H1 (cell line): ENCODE measurements around the gene ALK. TPM values are rescaled to one million over a fixed set of nuclear protein-coding genes. Genes with fewer than 3 reads are reported as not detected.

ENCODE experiments used
- CTCF ChIA-PET: fragments of 300-600 bp; sonication (Branson Sonifier 250); formaldehyde crosslinking; loops from one replicate; lab custom pipeline; 2021; ENCODE audit not compliant: partially characterized antibody; lab: Charles Lee
- POLR2A ChIA-PET: fragments of 300-600 bp; sonication (Branson Sonifier 250); formaldehyde crosslinking; loops from one replicate; lab custom pipeline; 2021; ENCODE audit warnings: inconsistent platforms; ENCODE audit not compliant: partially characterized antibody; lab: Charles Lee
- DNase-seq, 2 experiments: peaks; one replicate each; pipeline versions ENCODE4 v3.0.0 to v3.0.0-alpha.2; 2010 to 2022; ENCODE audit warnings: low spot score in 2 of 2, low read depth in 1 of 2, mixed read lengths in 1 of 2
- FAIRE-seq: peaks from 2 replicates; lab custom pipeline; 2011; peaks lifted over from hg19 to GRCh38; lab: Jason Lieb, UNC
- H2AFZ ChIP-seq: 2 replicates; pipeline ENCODE4 v1.8.1; 2012; ENCODE audit warnings: low read length, inconsistent platforms
- H2AK5ac ChIP-seq: 2 replicates; pipeline ENCODE4 v1.6.1; 2013; ENCODE audit warnings: low read depth, low read length
- H2BK120ac ChIP-seq: replicated peaks from 2 replicates; pipeline ENCODE3; 2013; ENCODE audit warnings: low read depth, low read length, inconsistent platforms
- H2BK12ac ChIP-seq: 2 replicates; pipeline ENCODE4 v1.6.1; 2013; ENCODE audit warnings: low read depth, low read length
- H2BK15ac ChIP-seq: 2 replicates; pipeline ENCODE4 v1.6.1; 2013; ENCODE audit warnings: low read length
- H2BK20ac ChIP-seq: 2 replicates; pipeline ENCODE4 v1.6.1; 2013; ENCODE audit warnings: low read length
- H2BK5ac ChIP-seq: 2 replicates; pipeline ENCODE4 v1.6.1; 2013; ENCODE audit warnings: low read depth, low read length
- H3K14ac ChIP-seq: 2 replicates; pipeline ENCODE4 v1.6.1; 2013; ENCODE audit warnings: inconsistent platforms; ENCODE audit not compliant: insufficient read length
- H3K18ac ChIP-seq: 2 replicates; pipeline ENCODE4 v1.6.1; 2013; ENCODE audit warnings: low read length; ENCODE audit errors: extremely low read depth
- H3K23ac ChIP-seq: 2 replicates; pipeline ENCODE4 v1.6.1; 2013; ENCODE audit warnings: inconsistent platforms; ENCODE audit not compliant: insufficient read length
- H3K23me2 ChIP-seq: 2 replicates; pipeline ENCODE4 v1.6.1; 2013; ENCODE audit warnings: low read depth, low read length
- H3K27ac ChIP-seq: 2 replicates; pipeline ENCODE4 v1.6.1; 2011; ENCODE audit warnings: low read depth, low read length, inconsistent platforms
- H3K27me3 ChIP-seq, 4 experiments: replicated peaks in 1 of 4; 1 replicate in 1 of 4; 2 replicates in 3 of 4; pipeline versions ENCODE4 v1.6.1 to v1.8.1; 2011 to 2013; ENCODE audit warnings: low read length in 3 of 4, mild to moderate bottlenecking in 3 of 4, inconsistent platforms in 2 of 4, mixed read lengths in 2 of 4, moderate library complexity in 1 of 4; ENCODE audit not compliant: control insufficient read depth in 3 of 4, insufficient read depth in 3 of 4; ENCODE audit errors: extremely low read depth in 1 of 4
- H3K36me3 ChIP-seq, 4 experiments: 2 replicates each; pipeline versions ENCODE4 v1.6.1 to v1.8.1; 2011 to 2013; ENCODE audit warnings: mild to moderate bottlenecking in 4 of 4, low read length in 3 of 4, moderate library complexity in 2 of 4, control low read depth in 1 of 4, inconsistent platforms in 1 of 4; ENCODE audit not compliant: insufficient read depth in 4 of 4, control insufficient read depth in 2 of 4
- H3K4ac ChIP-seq: replicated peaks from 2 replicates; pipeline ENCODE3; 2013; ENCODE audit warnings: low read length, low read depth, mixed read lengths, inconsistent platforms; ENCODE audit not compliant: insufficient read length
- H3K4me1 ChIP-seq, 4 experiments: replicated peaks in 1 of 4; 1 replicate in 1 of 4; 2 replicates in 3 of 4; pipeline versions ENCODE4 v1.6.1 to v1.8.1; 2011 to 2013; ENCODE audit warnings: low read length in 3 of 4, inconsistent platforms in 2 of 4, mixed read lengths in 1 of 4; ENCODE audit not compliant: insufficient read depth in 4 of 4, control insufficient read depth in 3 of 4
- H3K4me2 ChIP-seq, 2 experiments: 2 replicates each; pipeline versions ENCODE4 v1.6.1 to v1.8.1; 2011 to 2013; ENCODE audit warnings: low read depth in 2 of 2, low read length in 2 of 2, control low read depth in 1 of 2, inconsistent platforms in 1 of 2, mild to moderate bottlenecking in 1 of 2; ENCODE audit not compliant: insufficient read depth in 1 of 2
- H3K4me3 ChIP-seq, 4 experiments: fragments of 200-600, 300-600 bp in 1 of 4; sonication (generic), shearing (Covaris generic), sonication (Bioruptor Twin) in 1 of 4; 2 replicates each; pipeline versions ENCODE4 v1.5.1 to v1.8.1; 2011 to 2016; ENCODE audit warnings: low read length in 4 of 4, low read depth in 3 of 4, control low read depth in 2 of 4, inconsistent platforms in 2 of 4, mild to moderate bottlenecking in 2 of 4, mixed read lengths in 1 of 4, moderate library complexity in 1 of 4; ENCODE audit not compliant: insufficient read depth in 2 of 4; ENCODE audit errors: extremely low read depth in 1 of 4
- H3K56ac ChIP-seq: replicated peaks from 2 replicates; pipeline ENCODE3; 2013; ENCODE audit warnings: low read depth, mild to moderate bottlenecking, mixed read lengths, low read length, inconsistent platforms; ENCODE audit not compliant: insufficient read length
- H3K79me1 ChIP-seq: 2 replicates; pipeline ENCODE4 v1.6.1; 2013; ENCODE audit warnings: low read depth, low read length, control low read depth
- H3K79me2 ChIP-seq, 2 experiments: 2 replicates each; pipeline versions ENCODE4 v1.6.1 to v1.8.1; 2012 to 2013; ENCODE audit warnings: low read length in 2 of 2, mild to moderate bottlenecking in 2 of 2, inconsistent platforms in 1 of 2; ENCODE audit not compliant: insufficient read depth in 2 of 2, control insufficient read depth in 1 of 2
- H3K9ac ChIP-seq, 4 experiments: replicated peaks in 1 of 4; 1 replicate in 1 of 4; 2 replicates in 3 of 4; pipeline versions ENCODE4 v1.6.1 to v1.8.1; 2011 to 2013; ENCODE audit warnings: low read depth in 3 of 4, low read length in 3 of 4, control low read depth in 2 of 4, mild to moderate bottlenecking in 2 of 4, moderate library complexity in 2 of 4, inconsistent platforms in 1 of 4; ENCODE audit errors: extremely low read depth in 1 of 4
- H3K9me3 ChIP-seq, 2 experiments: 2 replicates each; pipeline versions ENCODE4 v1.6.1 to v1.8.1; 2012 to 2013; ENCODE audit warnings: mild to moderate bottlenecking in 2 of 2, moderate library complexity in 2 of 2, control low read depth in 1 of 2, inconsistent platforms in 1 of 2, low read depth in 1 of 2, low read length in 1 of 2, mixed read lengths in 1 of 2; ENCODE audit not compliant: insufficient read depth in 2 of 2
- H4K20me1 ChIP-seq, 2 experiments: replicated peaks in 1 of 2; 2 replicates each; pipeline versions ENCODE3 to v1.8.1; 2011 to 2013; ENCODE audit warnings: inconsistent platforms in 2 of 2, low read length in 2 of 2, mild to moderate bottlenecking in 1 of 2; ENCODE audit not compliant: insufficient read depth in 2 of 2, control insufficient read depth in 1 of 2
- H4K5ac ChIP-seq: 2 replicates; pipeline ENCODE4 v1.6.1; 2013; ENCODE audit warnings: low read length, low read depth, mixed read lengths, inconsistent platforms; ENCODE audit not compliant: insufficient read length
- H4K8ac ChIP-seq: 2 replicates; pipeline ENCODE4 v1.8.0; 2013; ENCODE audit warnings: mild to moderate bottlenecking, moderate library complexity, low read length, inconsistent platforms; ENCODE audit not compliant: insufficient read depth; ENCODE audit errors: extremely low read depth
- H4K91ac ChIP-seq: replicated peaks from 2 replicates; pipeline ENCODE3; 2013; ENCODE audit warnings: low read length, mixed read lengths, inconsistent platforms; ENCODE audit not compliant: insufficient read length
- SP4 ChIP-seq: IDR thresholded peaks from 2 replicates; pipeline ENCODE4 v1.6.1; 2012; ENCODE audit warnings: low read length, inconsistent platforms
- WGBS, 2 experiments: shearing (Covaris generic) in 1 of 2; methylation state at CpG; one replicate each; pipeline versions ENCODE4 v1.1.6 to v1.1.7; 2013 to 2015; ENCODE audit warnings: low lambda C conversion rate in 2 of 2, mixed read lengths in 2 of 2, inconsistent platforms in 1 of 2, low coverage in 1 of 2, missing lambda C conversion rate in 1 of 2; ENCODE audit not compliant: insufficient replicate concordance in 2 of 2, insufficient coverage in 1 of 2, insufficient read length in 1 of 2; ENCODE audit errors: extremely low coverage in 1 of 2, missing lambda C conversion rate in 1 of 2; 5-methylcytosine and 5-hydroxymethylcytosine counted together
- polyA plus RNA-seq, 7 experiments: library from polyadenylated mRNA; depleted of rRNA in 3 of 7; stranded (reverse) in 5 of 7; unstranded in 2 of 7; fragments of >200 nt in 5 of 7; fragments of 200-250 nt in 2 of 7; gene quantifications; 1 replicate in 5 of 7; 2 replicates in 1 of 7; 4 replicates in 1 of 7; pipeline versions ENCODE4 v1.2.1 to v1.2.3, GENCODE V29; 2011 to 2013; ENCODE audit warnings: missing spikeins in 2 of 7, mixed read lengths in 2 of 7
- total RNA-seq: library from RNA; stranded (reverse); fragmentation: NEBNext Ultra II Directional; extraction: Animal tissue kit (Norgen Biotek cat#: 25700); gene quantifications from 2 replicates; pipeline ENCODE4 v1.2.1, GENCODE V29; 2021

The ALK gene
- total and polyA plus RNA-seq, 2 of the 8 experiments (the other 6 are each of a cell fraction or from before 2014, with no cell fraction given) = 0.02 to 0.09 TPM

- Histone ChIP-seq H2BK120ac (no peak overlapping the region), H3K79me2 (no peaks in the 10 kb centered on the region), H3K23me2 (no peaks in the 10 kb centered on the region), H2BK15ac (no peak overlapping the region), H4K91ac (no peak overlapping the region), H3K36me3 (no peaks in the 10 kb centered on the region), H3K18ac (no peak overlapping the region), H3K9me3 (no peaks in the 10 kb centered on the region), H4K5ac (no peak overlapping the region), H3K4me2 (no peak overlapping the region), H4K8ac (no peak overlapping the region), H4K20me1 (no peaks in the 10 kb centered on the region), H3K56ac (peak overlapping the region; percentile 22), H3K9ac (no peak overlapping the region), H3K27me3 (no peaks in the 10 kb centered on the region), H2AFZ (no peak overlapping the region), H3K27ac (no peak overlapping the region), H3K14ac (no peak overlapping the region), H3K4ac (no peak overlapping the region), H2BK20ac (no peak overlapping the region), H3K4me3 (no peak overlapping the region), H3K23ac (no peak overlapping the region), H3K4me1 (peaks cover 0 to 6% (median 0%) of the 10 kb centered on the region in 4 experiments; a peak in 1 of 7 replicates), H2AK5ac (no peak overlapping the region), H2BK12ac (no peak overlapping the region), H3K79me1 (no peaks in the 10 kb centered on the region), H2BK5ac (no peak overlapping the region)
- WGBS, 2 experiments = 95% methylated on average over 4 of the region's 4 CpGs; no CpG with 5 or more reads in 1 of the 2 experiments
- POLR2A ChIA-PET = no interaction called here
- FAIRE-seq (no peak), DNase-seq (no peak)
- CTCF ChIA-PET = interaction anchor here (1.2 kb wide), 1 partner anchor 9 kb away, joined by 3 read pairs; no protein-coding TSS in a partner anchor
- no peak for TF ChIP-seq SP4
Observed at GRCh38 chr2:29706171-29706720, 215.1 kb downstream of the ALK start.
